HG02759 (cell line): ENCODE measurements around the gene JCHAIN.
"Not testable (repeated sequence)": the region's sequence is repeated elsewhere in the genome, so short reads cannot be mapped to it uniquely, and the experiment has no call there.

Experiments used
- ATAC-seq: cut with Tn5 transposase; IDR thresholded peaks from one replicate; pipeline ENCODE4 v1.9.1; 2021; ENCODE audit warnings: mild to moderate bottlenecking, moderate library complexity; ENCODE audit not compliant: unreplicated experiment

The JCHAIN gene

DNA sequence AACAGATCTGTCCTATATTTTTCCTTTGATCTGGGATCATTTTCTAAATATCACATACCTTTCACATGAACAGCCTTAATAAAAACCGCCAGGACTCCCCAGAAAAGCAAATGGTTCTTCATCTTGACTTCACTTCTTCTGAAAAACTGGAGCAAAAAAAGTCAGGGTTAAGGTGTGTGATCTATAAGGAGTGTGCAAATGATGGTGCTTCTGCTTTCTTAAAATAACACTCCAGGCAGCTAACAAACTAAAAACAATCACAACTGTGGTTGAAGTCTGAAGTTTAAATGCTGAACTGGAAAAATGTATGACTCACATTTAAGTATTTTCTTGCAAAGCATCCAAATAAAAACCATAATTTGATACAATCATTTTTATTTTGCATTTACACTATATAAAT lies at the start of gene JCHAIN:
TSS of gene JCHAIN (minus strand) at position 140 of the 400 bp plus-strand sequence. CDS start at position 122, 18 bp downstream.
- peak; percentile 60 for ATAC-seq

DNA sequence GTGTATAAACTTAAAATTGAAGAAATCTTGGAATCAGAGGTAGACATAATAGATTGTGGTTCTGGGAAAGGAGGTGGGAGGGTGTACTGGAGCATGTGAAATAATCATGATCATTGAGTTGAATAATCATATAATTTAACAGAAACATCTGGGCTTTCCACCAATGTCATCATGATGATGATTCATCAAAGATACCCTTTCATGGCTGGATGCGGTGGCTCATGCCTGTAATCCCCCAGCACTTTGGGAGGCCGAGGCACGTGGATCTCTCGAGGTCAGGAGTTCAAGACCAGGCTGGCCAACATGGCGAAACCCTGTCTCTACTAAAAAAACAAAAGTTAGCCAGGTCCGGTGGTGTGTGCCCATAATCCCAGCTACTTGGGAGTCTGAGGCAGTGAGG lies 48.8 kb upstream of the JCHAIN start:
- ATAC-seq: peak; percentile 21

DNA sequence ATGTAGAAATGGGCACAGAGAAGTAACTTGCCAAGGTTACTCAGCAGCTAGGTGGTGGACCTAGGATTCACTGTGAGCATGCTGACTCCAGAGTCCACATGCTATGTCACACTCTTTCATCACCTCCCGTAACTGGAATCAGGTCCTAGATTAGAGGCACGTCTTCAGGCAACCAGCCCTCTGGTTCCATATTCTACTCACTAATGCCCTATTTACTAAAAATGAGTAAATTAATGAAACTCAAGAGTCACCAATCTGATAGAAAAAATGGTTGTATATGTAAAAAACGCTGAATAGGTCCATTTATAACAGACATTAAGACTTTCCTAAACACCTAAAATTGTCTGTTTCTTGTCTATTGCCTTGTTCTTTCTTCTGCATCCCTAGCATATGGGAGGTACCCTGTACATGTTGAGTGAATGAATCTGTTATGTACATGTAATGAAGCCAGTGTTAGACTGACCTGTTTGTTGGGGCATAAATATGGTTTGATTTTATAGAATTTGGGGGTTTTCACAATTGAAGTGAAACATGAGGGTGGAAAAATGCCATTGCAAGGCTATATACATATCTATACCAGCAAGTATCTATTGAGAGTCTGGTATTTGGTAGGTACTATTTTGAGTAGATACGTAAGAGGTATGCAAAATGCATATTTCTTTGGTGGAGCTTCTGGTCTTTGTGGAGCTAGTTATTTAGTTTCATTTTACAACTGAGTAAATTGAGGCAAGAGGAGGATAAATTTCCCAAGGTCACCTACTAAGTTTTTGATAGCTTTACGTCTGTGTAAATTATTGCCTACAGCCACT lies 48.0 kb upstream of the JCHAIN start:
- ATAC-seq: peak; percentile 50

DNA sequence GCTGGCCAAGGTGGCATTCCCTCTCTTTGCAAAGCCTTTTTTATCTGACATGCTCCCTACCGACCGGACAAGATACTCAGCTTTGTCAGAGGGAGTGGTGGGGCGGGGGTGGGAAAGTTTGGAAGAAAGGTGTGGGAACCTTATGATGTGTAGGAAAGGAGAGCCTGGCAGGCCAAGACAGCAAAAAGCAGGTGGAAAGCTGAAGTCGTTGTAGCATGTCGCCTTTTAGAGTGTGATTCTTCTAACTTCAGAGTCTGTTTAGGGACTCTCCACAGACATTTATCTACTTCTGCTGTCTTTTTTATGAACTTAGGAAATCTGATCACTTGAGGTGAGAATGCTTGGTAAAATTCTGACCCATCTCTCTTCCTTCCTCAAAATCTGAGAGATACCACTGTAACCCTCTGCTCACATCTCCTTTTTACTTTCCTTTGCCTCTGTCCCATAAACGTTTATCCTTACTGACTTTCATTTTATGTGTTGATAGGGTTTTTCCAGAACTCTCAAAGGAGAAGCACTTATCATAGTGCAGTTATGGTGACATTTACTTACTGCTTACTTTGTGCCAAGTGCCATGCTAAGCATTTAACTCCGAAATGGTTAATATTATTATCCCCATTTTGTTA lies 47.3 kb upstream of the JCHAIN start:
- peak; percentile 46 for ATAC-seq

DNA sequence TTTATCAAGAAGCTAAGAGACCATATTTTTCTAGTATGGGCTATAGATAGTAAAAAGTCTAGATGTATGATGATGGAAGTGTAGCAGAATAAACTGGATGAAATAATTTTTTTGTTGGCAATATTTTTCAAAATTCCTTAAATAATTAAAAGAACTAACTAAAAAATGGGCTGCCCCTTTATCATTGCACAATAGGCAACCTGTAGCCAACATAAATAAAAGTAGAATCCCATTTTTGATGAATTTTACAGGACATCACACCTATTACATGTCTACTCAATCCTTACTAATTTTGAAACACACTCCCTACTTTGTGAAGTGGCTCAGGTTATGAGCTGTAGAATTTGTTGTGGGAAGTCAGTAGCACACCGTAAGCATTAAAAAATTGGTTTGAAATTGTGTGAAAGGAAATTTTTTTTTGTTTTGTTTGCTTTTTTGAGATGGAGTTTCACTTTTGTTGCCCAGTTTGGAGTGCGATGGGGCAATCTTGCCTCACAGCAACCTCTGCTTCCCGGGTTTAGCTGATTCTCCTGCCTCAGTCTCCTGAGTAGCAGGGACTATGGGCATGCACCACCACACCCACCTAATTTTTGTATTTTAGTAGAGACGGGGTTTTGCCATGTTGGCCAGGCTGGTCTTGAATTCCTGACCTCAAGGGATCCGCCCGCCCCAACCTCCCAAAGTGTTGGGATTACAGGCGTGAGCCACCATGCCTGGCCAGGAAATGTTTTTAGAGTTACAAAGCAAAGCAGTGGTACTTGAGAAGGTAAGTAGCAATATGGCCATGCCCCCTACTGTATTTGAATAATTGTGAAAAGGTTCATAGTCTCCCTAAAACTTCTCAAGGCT lies 46.5 kb upstream of the JCHAIN start:
- ATAC-seq: peak; percentile 4

DNA sequence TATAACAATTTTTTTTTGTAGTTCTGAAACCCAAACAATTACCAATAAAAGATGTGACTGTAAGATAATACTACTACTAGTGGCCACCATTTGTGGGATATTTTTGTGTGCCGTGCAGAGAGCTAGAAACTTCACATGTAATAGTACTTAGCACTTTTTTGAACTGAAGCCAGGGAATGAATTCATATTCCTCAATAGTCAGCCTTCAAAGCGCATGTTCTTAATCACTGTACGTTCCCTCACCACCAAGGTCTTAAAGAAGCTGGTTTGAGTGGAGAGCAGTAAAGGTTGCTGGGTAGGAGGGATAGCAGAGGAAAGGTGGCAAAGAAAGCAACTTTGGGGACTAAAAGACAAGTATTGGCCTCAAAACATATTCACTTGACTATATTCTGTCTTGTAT lies 45.8 kb upstream of the JCHAIN start:
- ATAC-seq: no peak

DNA sequence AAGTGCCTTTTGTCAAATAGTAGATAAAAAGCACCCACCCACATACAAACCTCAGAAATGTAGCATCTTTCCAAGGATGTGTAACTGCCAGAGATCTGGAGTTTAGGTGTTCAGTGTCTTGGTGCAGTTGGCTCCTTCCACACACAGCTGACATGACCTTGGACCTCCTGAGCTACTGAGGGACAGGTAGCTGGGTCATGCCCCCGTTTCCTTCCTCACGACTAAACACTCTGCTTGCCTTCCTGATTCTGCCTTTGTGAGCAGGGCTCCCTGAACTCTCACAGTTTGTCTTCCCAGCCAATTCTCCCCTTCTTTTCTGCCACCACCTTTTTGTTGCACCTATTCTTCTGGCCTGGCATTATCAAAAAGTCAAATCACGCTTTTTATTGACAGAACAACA lies 45.3 kb upstream of the JCHAIN start:
- ATAC-seq: no peak

DNA sequence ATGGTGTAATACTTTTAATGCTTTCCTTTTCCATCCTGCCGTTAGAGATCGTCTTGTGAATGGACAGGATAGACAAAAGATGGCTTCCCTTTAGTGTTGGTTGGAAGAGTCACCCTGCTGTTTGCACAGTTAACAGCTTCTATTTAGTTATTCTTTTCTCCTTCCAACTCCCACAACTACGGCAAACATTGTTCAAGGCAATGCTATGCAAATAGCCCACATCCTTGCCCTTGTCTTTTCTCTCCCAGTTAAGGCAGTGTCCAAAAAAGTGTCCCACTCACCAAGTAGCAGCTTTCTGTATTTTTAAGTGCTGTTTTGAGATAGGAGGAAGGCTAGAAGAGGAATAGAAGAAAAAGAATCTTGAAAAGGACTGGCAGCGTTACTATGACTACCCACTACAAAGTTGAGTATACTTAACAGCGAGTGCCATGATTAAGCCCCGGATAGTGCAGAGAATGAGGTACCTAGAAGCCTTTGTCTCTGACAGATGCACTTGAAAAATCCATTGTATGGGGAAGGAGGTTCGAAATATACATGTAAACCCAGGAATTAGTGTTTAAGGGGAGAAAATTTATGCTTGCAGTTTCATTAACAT lies 43.4 kb upstream of the JCHAIN start:
- no peak for ATAC-seq

DNA sequence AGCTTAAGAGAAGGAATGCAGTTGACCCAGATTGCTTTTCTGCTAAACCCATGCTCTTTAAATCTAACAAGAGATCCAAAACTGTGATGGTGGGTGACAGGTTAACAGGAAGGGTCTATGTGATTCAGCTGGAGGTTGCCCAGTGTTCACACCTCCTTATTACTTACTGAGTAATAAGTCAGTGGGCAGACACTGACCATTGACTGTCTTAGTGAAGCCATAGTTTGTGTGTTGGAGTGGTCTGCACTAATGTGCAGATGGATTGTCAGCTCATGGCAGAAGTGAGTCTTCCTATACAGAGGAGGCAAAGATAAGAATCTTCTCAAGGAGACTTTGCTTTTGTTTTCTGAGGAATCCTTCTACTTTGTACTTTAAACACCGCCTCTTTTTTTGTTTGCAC lies 40.2 kb upstream of the JCHAIN start:
- no peak for ATAC-seq

DNA sequence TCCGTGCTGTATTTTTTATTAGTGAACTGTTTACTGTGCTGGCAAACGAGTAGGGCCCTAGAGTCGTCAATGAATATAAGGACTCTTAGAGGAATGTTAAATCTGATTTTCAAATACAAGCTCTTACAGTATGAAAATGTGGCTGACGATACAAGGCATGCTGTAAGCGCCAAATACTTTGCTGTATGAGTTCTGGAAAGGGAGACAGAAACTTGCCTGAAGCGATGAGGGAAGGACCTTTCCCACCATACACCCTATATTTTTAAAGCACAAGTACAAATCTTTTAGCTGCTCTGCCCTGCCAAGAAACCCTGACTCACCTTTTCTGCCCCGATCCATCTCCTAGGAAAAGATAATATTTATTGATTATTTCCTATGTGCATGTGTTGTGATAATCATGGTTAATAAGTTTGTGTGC lies 39.7 kb upstream of the JCHAIN start:
- ATAC-seq: no peak

DNA sequence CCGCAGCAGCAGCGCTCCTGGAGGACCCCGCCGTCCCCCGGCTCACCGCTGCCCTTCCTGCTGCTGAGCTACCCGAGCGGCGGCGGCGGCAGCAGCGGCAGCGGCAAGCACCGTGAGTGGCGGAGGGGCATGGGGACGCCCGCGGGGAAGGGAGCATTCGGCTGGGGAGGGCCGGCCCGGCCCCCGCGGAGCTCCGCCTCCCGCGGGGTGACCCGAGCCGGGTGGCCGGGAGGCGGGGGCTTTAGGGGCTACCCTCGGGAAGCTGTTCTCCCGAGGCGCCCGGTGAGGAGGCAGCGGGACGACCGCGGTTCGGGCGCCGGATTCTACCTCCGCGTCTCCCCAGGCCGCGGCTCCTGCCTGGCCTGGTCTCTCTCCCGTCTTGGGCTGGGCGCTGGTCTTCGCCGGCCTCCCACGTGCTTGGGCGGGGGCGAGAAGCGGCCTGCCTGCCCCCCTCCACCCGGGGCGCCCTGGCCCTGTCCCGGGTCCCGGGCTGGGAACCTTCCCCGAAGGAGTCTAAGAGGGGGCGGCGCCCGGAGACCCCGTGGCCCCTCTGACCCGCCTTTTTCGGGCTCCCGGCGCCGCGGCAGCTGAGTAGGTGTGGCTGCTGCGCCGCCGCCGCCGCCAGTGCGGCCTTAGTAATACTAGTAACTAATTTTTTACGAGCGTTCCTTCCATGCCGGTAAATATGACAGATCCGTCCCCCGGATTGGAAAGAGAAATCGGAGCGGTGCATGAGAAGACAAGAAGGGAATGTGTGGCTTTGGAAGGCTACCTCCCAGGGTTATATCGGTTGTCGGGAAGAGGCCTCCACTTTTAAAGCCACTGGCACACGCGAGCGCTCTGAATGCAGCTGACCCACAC lies 39.1 kb upstream of the JCHAIN start:
- peak; percentile 66 for ATAC-seq

DNA sequence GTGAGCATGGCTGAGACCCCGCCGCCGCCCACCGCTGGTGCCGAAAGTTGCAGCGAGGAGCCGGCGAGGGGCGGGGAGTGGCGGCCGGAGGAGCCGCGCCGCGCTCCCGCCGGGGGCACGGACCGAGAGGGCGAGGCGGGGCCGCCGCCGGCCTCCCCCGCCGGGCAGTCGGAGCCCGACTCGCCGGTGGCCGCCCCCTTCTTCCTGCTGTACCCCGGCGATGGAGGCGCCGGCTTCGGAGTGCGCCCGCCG lies 38.5 kb upstream of the JCHAIN start:
- peak; percentile 35 for ATAC-seq

DNA sequence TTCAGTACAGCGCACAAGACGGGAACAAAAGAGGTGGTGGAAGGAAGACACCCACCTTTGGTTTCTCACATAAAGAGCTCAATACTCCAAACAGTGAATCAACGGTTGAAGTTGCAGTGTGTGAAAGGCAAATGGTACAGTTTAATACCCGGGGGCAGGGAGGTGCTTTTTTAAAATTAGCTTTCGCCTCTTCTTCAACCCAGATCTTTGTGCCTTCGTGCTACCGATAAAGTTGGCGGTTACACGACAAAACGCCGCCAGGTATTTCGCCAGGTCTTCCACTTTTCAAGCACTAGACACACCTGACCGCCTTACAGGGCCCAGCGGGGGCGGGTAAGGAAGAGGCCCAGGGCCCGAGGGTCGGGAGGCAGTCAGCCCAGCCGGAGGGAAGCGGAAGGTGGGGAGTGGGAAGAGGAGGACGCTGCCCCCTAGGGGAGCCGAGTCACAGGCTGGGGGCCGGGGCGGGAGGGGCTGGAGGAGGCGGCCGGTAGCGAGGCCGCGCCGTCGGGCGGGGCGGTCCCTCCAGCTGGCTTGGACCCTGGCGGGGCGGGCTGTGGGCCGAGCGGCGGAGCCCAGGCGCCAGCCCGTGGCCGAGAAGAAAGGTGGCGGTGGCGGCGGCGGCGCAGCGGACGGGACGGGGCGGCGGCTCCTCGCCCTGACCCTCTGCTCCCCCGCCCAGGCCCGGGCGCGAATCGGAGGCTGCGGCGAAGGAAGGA lies 38.1 kb upstream of the JCHAIN start:
- ATAC-seq: peak; percentile 74

DNA sequence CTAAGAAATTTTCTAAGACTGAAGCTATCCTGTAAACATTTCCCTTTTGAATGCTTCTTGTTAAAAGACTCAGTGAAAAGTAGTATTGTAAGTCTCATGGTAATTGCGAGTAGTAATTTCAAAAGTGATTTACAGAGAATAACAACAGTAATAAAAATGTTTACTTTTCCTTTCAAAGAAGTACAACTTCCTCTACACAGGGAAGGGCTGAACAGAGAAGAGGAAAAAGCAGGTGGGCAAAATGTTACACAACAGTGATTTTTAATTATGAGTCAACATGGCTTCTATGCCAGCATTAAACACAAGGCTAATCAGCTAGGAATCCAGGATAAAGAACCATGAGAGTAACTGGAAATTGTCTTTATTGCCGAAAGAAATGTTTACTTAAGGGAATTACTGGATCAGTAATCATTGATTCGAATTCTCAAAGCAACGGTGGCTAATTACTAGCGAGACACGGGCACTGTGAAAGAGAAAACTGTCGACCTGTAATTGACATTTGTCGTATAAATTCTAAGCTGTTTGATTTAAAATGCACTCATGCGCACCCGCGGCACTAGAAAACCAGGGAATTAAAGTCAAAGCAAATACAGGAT lies 37.4 kb upstream of the JCHAIN start:
- no peak for ATAC-seq

DNA sequence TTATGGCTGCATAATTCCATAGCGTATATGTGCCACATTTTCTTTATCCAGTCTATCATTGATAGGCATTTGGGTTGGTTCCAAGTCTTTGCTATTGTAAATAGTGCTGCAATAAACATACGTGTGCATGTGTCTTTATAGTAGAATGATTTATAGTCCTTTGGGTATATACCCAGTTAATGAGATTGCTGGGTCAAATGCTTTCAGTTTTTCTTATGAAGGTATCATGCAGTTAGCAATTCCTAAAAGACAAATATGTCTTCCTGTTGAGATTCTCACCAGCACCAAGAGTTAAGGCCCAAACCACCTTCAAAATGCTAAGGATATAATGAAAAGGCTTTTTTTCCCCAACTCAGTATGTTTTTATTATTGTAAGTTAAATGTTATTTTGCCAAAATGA lies 36.3 kb upstream of the JCHAIN start:
- ATAC-seq: not testable (repeated sequence)

DNA sequence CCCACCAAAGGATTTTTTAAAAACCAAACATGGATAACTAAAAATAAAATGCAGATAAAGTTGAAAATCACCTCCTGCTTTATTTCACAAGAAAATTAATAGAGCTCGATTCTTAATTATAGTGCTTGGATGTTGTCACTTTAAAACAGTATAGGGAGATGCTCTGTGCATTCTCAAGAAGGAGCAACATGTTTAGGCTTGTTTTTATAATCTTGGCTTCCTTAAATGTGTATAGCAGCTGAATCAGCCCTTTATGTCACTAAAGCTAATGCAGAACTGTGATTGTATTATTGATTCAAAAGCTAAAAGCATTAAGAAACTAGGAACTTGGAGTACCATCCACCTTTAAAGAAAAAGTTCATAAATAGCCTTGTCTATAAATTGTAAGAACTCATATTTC lies 35.0 kb upstream of the JCHAIN start:
- ATAC-seq: no peak

DNA sequence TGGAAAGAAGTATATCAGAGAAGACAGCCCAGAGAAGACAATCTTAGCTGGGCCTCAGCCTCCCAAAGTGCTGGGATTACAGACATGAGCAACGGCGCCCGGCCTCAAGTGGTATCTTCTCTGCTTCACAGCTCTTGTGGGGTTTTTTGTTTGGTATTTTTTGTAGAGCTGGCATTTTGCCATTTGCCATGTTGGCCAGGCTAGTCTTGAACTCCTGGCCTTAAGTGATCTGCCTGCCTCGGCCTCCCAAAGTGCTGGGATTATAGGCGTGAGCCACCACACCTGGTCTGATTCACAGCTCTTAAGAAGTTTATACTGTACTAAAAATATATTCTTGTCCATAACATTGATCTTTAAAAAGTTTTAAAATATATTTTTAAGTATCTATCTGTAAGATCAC lies 34.4 kb upstream of the JCHAIN start:
- no peak for ATAC-seq

DNA sequence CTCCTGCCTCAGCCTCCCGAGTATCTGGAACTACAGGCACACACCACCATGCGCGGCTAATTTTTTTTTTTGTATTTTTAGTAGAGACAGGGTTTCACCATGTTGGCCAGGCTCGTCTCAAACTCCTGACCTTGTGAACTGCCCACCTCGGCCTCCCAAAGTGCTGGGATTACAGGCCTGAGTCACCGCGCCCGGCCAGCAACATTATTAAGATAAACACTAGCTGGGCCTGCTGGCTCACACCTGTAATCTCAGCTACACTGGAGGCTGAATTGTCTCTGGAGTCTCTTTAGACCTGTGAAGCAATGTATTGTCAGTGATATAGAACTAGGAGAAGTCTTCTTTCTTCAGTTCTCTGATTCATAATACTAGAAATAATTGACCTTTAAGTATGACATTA lies 32.1 kb upstream of the JCHAIN start:
- not testable (repeated sequence) for ATAC-seq

DNA sequence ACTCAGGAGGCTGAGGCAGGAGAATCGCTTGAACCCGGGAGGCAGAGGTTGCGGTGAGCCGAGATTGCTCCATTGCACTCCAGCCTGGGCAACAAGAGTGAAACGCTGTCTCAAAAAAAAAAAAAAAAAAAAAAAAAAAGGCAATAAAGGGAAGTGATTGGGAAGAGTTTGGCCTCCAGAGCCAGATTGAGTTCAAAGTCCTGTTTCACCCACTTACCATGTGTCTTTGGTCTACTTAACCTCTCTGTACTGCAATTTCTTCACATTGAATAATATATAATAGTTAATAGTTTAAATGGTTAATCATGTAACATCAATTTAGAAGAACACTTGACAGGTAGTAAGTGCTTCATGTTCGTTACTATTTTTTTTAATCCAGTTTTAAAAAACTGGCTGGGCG lies 28.3 kb upstream of the JCHAIN start:
- not testable (repeated sequence) for ATAC-seq

DNA sequence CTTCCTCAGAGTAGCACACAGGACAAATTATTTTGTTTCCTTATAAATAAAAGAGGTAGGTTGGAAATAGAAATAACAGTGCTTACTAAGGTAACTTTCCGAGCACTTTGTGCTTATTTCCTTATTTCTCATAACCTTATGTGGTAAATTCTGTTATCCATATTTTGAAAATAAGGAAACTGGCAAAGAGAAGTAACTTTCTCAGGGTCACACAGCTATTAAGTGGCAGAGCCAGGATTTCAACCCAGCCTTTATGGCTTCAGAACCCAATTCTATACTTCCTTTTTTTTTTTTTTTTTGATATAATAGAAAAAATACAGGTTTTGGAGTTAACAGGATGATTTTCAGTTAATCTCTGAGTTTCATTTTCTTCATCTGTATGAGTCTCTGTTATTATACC lies 25.4 kb upstream of the JCHAIN start:
- no peak for ATAC-seq
